NCI-H2029 (cell line): ENCODE results near the gene KCNJ15.
A peak's percentile ranks its signal among the peaks of the same experiment; 100 is the strongest.

Source experiments
- DNase-seq: peaks from one replicate; lab custom pipeline; 2025; lab: John Stamatoyannopoulos, UW

The KCNJ15 gene

GRCh38 chr21:38354746-38355145 is 98.0 kb downstream of the KCNJ15 start:
- no peak for DNase-seq

- no peak for DNase-seq
These were observed 98.6 kb downstream of the KCNJ15 start for GRCh38 chr21:38355353-38355752.

GRCh38 chr21:38355992-38356781 is 99.4 kb downstream of the KCNJ15 start:
- peak; percentile 75 for DNase-seq
